GM12892 (cell line): ENCODE data around the gene DPP6.

ENCODE experiments used
- POLR2A ChIP-seq: IDR thresholded peaks from 2 replicates; pipeline ENCODE4 v1.6.1; 2011; ENCODE audit warnings: low read depth, low read length, control low read depth
- POLR2AphosphoS5 ChIP-seq: IDR thresholded peaks from 2 replicates; pipeline ENCODE4 v1.6.1; 2011; ENCODE audit warnings: low read depth, low read length, control low read depth
- TAF1 ChIP-seq: IDR thresholded peaks from 2 replicates; pipeline ENCODE4 v1.6.1; 2011; ENCODE audit warnings: low read depth, mild to moderate bottlenecking, control low read depth, low read length, borderline replicate concordance

DNA sequence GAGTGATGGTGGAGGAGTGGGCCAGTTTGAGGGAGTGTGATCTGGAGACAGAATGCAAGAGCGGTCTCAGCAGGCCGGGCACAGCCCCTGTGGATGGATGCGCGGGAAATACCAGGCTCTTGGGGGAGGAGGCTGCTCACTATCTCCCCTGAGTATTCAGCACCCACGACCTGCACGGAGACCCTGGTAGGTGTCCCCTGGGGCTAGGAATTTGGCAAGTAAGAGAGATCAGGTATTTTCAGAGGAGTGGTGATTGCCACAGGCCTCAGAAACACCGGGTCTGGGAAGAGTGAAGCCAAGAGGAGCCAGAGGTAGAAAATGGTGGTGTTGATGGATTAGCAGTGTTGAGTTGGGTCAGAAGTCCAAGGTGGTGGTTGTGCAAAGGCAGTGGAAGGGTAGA lies 524.4 kb downstream of the DPP6 start:
- TF ChIP-seq TAF1 (no peak), POLR2A (no peak), POLR2AphosphoS5 (no peak)
